C4-2B (cell line): ENCODE results near the gene TNIP2.

ENCODE experiments used
- CTCF ChIP-seq: fragments of 450-650 bp; conservative IDR thresholded peaks from 2 replicates; pipeline ENCODE4 v1.5.1; 2017; ENCODE audit warnings: mild to moderate bottlenecking
- ZFX ChIP-seq: fragments of 450-650 bp; IDR thresholded peaks from 2 replicates; pipeline ENCODE4 v1.6.1; 2017

- no peak for TF ChIP-seq CTCF
- TF ChIP-seq ZFX: no peak
Measured at GRCh38 chr4:2733001-2733843, 22.9 kb downstream of the TNIP2 start.
